Nephron (organoid): ENCODE measurements around the gene GALNT18.
A peak's percentile ranks its signal among the peaks of the same experiment; 100 is the strongest.

Experiments used
- H3K27ac Mint-ChIP-seq, 3 experiments: 2 replicates each; pipeline ENCODE4 v1.8.0; 2020; ENCODE audit warnings: mixed read lengths in 3 of 3, mild to moderate bottlenecking in 2 of 3, moderate library complexity in 1 of 3
- H3K27me3 Mint-ChIP-seq: 2 replicates; pipeline ENCODE4 v1.8.0; 2021; ENCODE audit warnings: low read depth, mild to moderate bottlenecking, moderate library complexity, mixed read lengths
- H3K36me3 Mint-ChIP-seq: 2 replicates; pipeline ENCODE4 v1.8.0; 2020; ENCODE audit warnings: low read depth, mixed read lengths
- H3K4me1 Mint-ChIP-seq: 2 replicates; pipeline ENCODE4 v1.8.0; 2020; ENCODE audit warnings: mixed read lengths
- H3K4me3 Mint-ChIP-seq, 3 experiments: 2 replicates each; pipeline ENCODE4 v1.8.0; 2020; ENCODE audit warnings: mild to moderate bottlenecking in 3 of 3, mixed read lengths in 3 of 3, moderate library complexity in 2 of 3
- H3K9me3 Mint-ChIP-seq: 2 replicates; pipeline ENCODE4 v1.8.0; 2020; ENCODE audit warnings: mixed read lengths
- TF ChIP-seq, protein P1 (sequence below), 3 experiments: fragments of 200-600 bp; sonication (generic); IDR thresholded peaks; one replicate each; pipeline ENCODE4 v1.5.0; 2021; ENCODE audit warnings: antibody characterized with exemption in 3 of 3; ENCODE audit not compliant: unreplicated experiment in 3 of 3

Gene GALNT18

GRCh38 chr11:11621573-11622339, at the start of gene GALNT18:
Gene GALNT18, minus strand, starts transcription at chr11:11622005.
- H3K27ac Mint-ChIP-seq, result no peak within 1 kb of the TSS
- TF ChIP-seq, protein P1, sequence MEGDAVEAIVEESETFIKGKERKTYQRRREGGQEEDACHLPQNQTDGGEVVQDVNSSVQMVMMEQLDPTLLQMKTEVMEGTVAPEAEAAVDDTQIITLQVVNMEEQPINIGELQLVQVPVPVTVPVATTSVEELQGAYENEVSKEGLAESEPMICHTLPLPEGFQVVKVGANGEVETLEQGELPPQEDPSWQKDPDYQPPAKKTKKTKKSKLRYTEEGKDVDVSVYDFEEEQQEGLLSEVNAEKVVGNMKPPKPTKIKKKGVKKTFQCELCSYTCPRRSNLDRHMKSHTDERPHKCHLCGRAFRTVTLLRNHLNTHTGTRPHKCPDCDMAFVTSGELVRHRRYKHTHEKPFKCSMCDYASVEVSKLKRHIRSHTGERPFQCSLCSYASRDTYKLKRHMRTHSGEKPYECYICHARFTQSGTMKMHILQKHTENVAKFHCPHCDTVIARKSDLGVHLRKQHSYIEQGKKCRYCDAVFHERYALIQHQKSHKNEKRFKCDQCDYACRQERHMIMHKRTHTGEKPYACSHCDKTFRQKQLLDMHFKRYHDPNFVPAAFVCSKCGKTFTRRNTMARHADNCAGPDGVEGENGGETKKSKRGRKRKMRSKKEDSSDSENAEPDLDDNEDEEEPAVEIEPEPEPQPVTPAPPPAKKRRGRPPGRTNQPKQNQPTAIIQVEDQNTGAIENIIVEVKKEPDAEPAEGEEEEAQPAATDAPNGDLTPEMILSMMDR (IDR thresholded peaks at IDR 0.05; ENCODE audit: unreplicated experiment in 3 of 3), result peak; percentile 38 to 59 (median 46)
- peaks cover 38% of the 10 kb centered on the region for H3K27me3 Mint-ChIP-seq
- peaks cover 20% of the 10 kb centered on the region for H3K4me1 Mint-ChIP-seq
- H3K4me3 Mint-ChIP-seq, result peak within 1 kb of the TSS; percentile 87 to 92 (median 91)
- H3K36me3 Mint-ChIP-seq, result no peaks in the 10 kb centered on the region
- no peaks in the 10 kb centered on the region for H3K9me3 Mint-ChIP-seq

GRCh38 chr11:11670574-11670973, 48.8 kb upstream of the GALNT18 start:
- Mint-ChIP-seq H3K4me3 (no peak overlapping the region), H3K4me1 (peaks cover 12% of the 10 kb centered on the region), H3K36me3 (no peaks in the 10 kb centered on the region), H3K27me3 (peaks cover 35% of the 10 kb centered on the region), H3K9me3 (peaks cover 8% of the 10 kb centered on the region), H3K27ac (no peak overlapping the region)
- TF ChIP-seq, protein P1 (IDR thresholded peaks at IDR 0.05; ENCODE audit: unreplicated experiment in 3 of 3), result no peak

DNA sequence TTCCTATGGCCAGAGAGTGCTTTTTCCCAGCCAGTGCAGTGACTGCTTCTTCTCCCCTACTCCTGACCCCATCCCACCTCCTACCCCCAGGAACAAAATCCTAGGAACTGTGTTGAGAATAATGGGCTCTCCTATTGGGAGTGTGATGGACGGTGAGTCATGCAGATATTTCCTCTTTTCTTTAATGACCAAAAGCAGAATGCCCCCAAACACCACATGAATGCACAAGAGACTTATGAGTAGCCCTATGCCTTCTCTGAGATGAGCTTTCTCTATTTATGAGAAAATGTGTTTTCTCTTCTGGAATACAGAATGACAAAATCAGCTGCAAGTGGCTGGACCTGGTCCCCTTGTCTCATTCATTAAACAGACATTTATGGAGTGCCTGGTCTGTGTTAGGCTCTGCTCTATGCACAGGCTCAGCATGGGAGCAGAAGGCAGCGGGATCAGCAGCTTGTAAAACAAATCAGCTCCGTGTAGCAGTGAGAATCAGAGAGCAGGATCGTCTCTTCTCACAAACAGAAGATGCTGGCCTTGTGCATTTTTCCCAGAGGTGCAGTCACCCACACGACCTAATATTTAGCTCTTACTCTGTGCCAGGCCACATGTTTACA, 47.5 kb upstream of the GALNT18 start:
- no peak overlapping the region for H3K27ac Mint-ChIP-seq
- no peaks in the 10 kb centered on the region for H3K36me3 Mint-ChIP-seq
- H3K9me3 Mint-ChIP-seq, result peaks cover 8% of the 10 kb centered on the region
- H3K4me3 Mint-ChIP-seq, result no peak overlapping the region
- H3K4me1 Mint-ChIP-seq, result peaks cover 17% of the 10 kb centered on the region
- H3K27me3 Mint-ChIP-seq, result peaks cover 36% of the 10 kb centered on the region
- TF ChIP-seq, protein P1 (IDR thresholded peaks at IDR 0.05; ENCODE audit: unreplicated experiment in 3 of 3), result no peak

DNA sequence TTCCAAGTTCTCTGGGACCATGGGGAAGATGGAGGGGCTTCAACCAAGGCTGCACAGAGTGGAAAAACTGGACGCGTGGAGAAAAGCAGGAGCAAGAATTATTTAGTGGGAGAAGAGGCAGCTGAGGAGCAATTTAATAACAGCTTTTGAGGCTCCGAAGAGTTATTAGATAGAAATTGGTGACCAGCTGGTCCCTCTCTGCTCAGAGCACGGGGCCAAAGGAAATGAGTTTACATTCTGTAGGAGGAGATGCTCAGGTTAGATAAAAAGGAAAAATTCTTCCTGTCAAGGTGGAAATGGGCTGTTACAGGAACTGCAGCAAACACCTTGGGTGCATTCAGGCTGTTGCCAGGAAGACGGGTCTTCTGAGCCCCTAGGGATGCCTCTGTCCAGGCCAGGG, 47.0 kb upstream of the GALNT18 start:
- H3K36me3 Mint-ChIP-seq, result no peaks in the 10 kb centered on the region
- no peak overlapping the region for H3K27ac Mint-ChIP-seq
- H3K27me3 Mint-ChIP-seq, result peaks cover 42% of the 10 kb centered on the region
- H3K4me1 Mint-ChIP-seq, result peaks cover 22% of the 10 kb centered on the region
- TF ChIP-seq, protein P1 (IDR thresholded peaks at IDR 0.05; ENCODE audit: unreplicated experiment in 3 of 3), result no peak
- peaks cover 8% of the 10 kb centered on the region for H3K9me3 Mint-ChIP-seq
- H3K4me3 Mint-ChIP-seq, result no peak overlapping the region

GRCh38 chr11:11668274-11668673, 46.5 kb upstream of the GALNT18 start:
- peaks cover 8% of the 10 kb centered on the region for H3K9me3 Mint-ChIP-seq
- H3K4me3 Mint-ChIP-seq, result no peak overlapping the region
- H3K4me1 Mint-ChIP-seq, result peaks cover 27% of the 10 kb centered on the region
- no peak overlapping the region for H3K27ac Mint-ChIP-seq
- peaks cover 41% of the 10 kb centered on the region for H3K27me3 Mint-ChIP-seq
- TF ChIP-seq, protein P1 (IDR thresholded peaks at IDR 0.05; ENCODE audit: unreplicated experiment in 3 of 3), result no peak
- H3K36me3 Mint-ChIP-seq, result no peaks in the 10 kb centered on the region
